HCT116 (cell line): Measurements from ENCODE around the gene PANK1. TPM values are rescaled to one million over a fixed set of nuclear protein-coding genes. Genes with fewer than 3 reads are reported as not detected.

Source experiments
- ATAC-seq: fragments of 200-7000 bp; cut with Tn5 transposase; 2 replicates; pipeline ENCODE4 v1.9.1; 2020; ENCODE audit warnings: mild to moderate bottlenecking, moderate library complexity
- BruUV-seq: library from RNA; stranded (reverse); fragments of 400-500 nt; replicated peaks from 2 replicates; lab custom pipeline; 2021; lab: Mats Ljungman, UMichigan
- CTCF ChIA-PET: fragments of 300-600 bp; sonication (Branson Sonifier 250); formaldehyde crosslinking; loops from one replicate; lab custom pipeline; 2021; ENCODE audit warnings: antibody characterized with exemption; lab: Charles Lee
- POLR2A ChIA-PET: fragments of 300-600, 350-600 bp; sonication (Branson Sonifier 250); formaldehyde crosslinking; loops from one replicate; lab custom pipeline; 2021; ENCODE audit warnings: antibody characterized with exemption; lab: Charles Lee
- RAD21 ChIA-PET, 2 experiments: fragments of 300-600 bp; sonication (Branson Sonifier 250); formaldehyde crosslinking; loops; one replicate each; lab custom pipeline; 2023; ENCODE audit warnings: low total read pairs in 2 of 2; ENCODE audit not compliant: uncharacterized antibody in 2 of 2, unreplicated experiment in 2 of 2, low non-redundant PET in 1 of 2; lab: Charles Lee
- DNase-seq: peaks from one replicate; pipeline ENCODE4 v3.0.0-alpha.2; 2010; ENCODE audit warnings: low read depth, low spot score
- H2AFZ ChIP-seq: fragments of 200-600 bp; shearing (Covaris generic), sonication (generic); 2 replicates; pipeline ENCODE4 v1.6.1; 2017; ENCODE audit warnings: low read depth, mixed run types, mixed read lengths, antibody characterized with exemption, low read length; ENCODE audit not compliant: poor library complexity, severe bottlenecking
- H3K27ac ChIP-seq: 2 replicates; pipeline ENCODE4 v1.5.1; 2012; ENCODE audit warnings: low read depth, low read length
- H3K27me3 ChIP-seq: fragments of 200-600 bp; sonication (generic); 2 replicates; pipeline ENCODE4 v1.6.1; 2016; ENCODE audit warnings: mixed run types, low read length, mixed read lengths; ENCODE audit not compliant: insufficient read depth
- H3K36me3 ChIP-seq, 2 experiments: fragments of 200-500 bp in 1 of 2; fragments of 200-600 bp in 1 of 2; sonication (Bioruptor generic) in 1 of 2; sonication (generic) in 1 of 2; 2 replicates each; pipeline versions ENCODE4 v1.5.1 to v1.6.1; 2014 to 2016; ENCODE audit warnings: low read length in 2 of 2, inconsistent platforms in 1 of 2, mixed read lengths in 1 of 2, mixed run types in 1 of 2; ENCODE audit not compliant: insufficient read depth in 2 of 2, control insufficient read depth in 1 of 2
- H3K4me1 ChIP-seq, 2 experiments: fragments of 200-600 bp in 1 of 2; sonication (generic) in 1 of 2; 2 replicates each; pipeline versions ENCODE4 v1.5.1 to v1.6.1; 2012 to 2017; ENCODE audit warnings: low read length in 2 of 2, inconsistent platforms in 1 of 2, mild to moderate bottlenecking in 1 of 2, mixed read lengths in 1 of 2, mixed run types in 1 of 2, moderate library complexity in 1 of 2; ENCODE audit not compliant: insufficient read depth in 2 of 2, control insufficient read depth in 1 of 2
- H3K4me2 ChIP-seq: fragments of 200-600 bp; sonication (generic); 2 replicates; pipeline ENCODE4 v1.6.1; 2017; ENCODE audit warnings: mixed run types, low read length, mixed read lengths
- H3K4me3 ChIP-seq, 2 experiments: fragments of 200-600 bp in 1 of 2; sonication (generic) in 1 of 2; replicated peaks in 1 of 2; 2 replicates each; pipeline ENCODE4 v1.5.1; 2011 to 2016; ENCODE audit warnings: low read length in 2 of 2, control low read depth in 1 of 2, low read depth in 1 of 2, mild to moderate bottlenecking in 1 of 2, mixed read lengths in 1 of 2, mixed run types in 1 of 2
- H3K79me2 ChIP-seq: fragments of 200-600 bp; sonication (generic); 2 replicates; pipeline ENCODE4 v1.6.1; 2017; ENCODE audit warnings: mild to moderate bottlenecking, mixed run types, low read length, moderate library complexity, mixed read lengths; ENCODE audit not compliant: insufficient read depth
- H3K9ac ChIP-seq: fragments of 200-600 bp; sonication (generic); 2 replicates; pipeline ENCODE4 v1.6.1; 2016; ENCODE audit warnings: low read length, mixed read lengths
- H3K9me2 ChIP-seq: fragments of 200-600 bp; sonication (generic), shearing (Covaris generic); 2 replicates; pipeline ENCODE4 v1.6.1; 2017; ENCODE audit warnings: mixed run types, mild to moderate bottlenecking, moderate library complexity; ENCODE audit not compliant: insufficient read depth
- H3K9me3 ChIP-seq, 2 experiments: fragments of 200-500 bp in 1 of 2; fragments of 200-600 bp in 1 of 2; sonication (Bioruptor generic) in 1 of 2; sonication (generic) in 1 of 2; 2 replicates each; pipeline ENCODE4 v1.6.1; 2014 to 2017; ENCODE audit warnings: low read length in 2 of 2, mixed read lengths in 2 of 2, inconsistent platforms in 1 of 2, low read depth in 1 of 2, mild to moderate bottlenecking in 1 of 2, mixed run types in 1 of 2, moderate library complexity in 1 of 2; ENCODE audit not compliant: control insufficient read depth in 1 of 2, insufficient read depth in 1 of 2
- H4K20me1 ChIP-seq: fragments of 200-600 bp; sonication (generic), shearing (Covaris generic); 2 replicates; pipeline ENCODE4 v1.6.1; 2017; ENCODE audit warnings: mixed run types, mild to moderate bottlenecking, moderate library complexity; ENCODE audit not compliant: insufficient read depth
- CBX3 ChIP-seq: IDR thresholded peaks from 2 replicates; pipeline ENCODE4 v1.6.1; 2012; ENCODE audit warnings: low read depth
- EGR1 ChIP-seq: IDR thresholded peaks from 2 replicates; pipeline ENCODE4 v1.6.1; 2012; ENCODE audit warnings: low read depth
- ELF1 ChIP-seq: IDR thresholded peaks from 2 replicates; pipeline ENCODE4 v1.6.1; 2012; ENCODE audit warnings: low read depth, borderline replicate concordance
- EZH2 ChIP-seq: fragments of 200-600 bp; sonication (generic); IDR thresholded peaks from 2 replicates; pipeline ENCODE4 v1.6.1; 2017; ENCODE audit warnings: antibody characterized with exemption, mixed run types
- EZH2phosphoT487 ChIP-seq: fragments of 200-600 bp; IDR thresholded peaks from 2 replicates; pipeline ENCODE4 v1.6.1; 2018; ENCODE audit warnings: antibody characterized with exemption, borderline replicate concordance
- FOSL1 ChIP-seq: IDR thresholded peaks from 2 replicates; pipeline ENCODE4 v1.6.1; 2012; ENCODE audit warnings: low read depth
- POLR2A ChIP-seq: IDR thresholded peaks from 2 replicates; pipeline ENCODE4 v1.7.0; 2011; ENCODE audit warnings: borderline replicate concordance; ENCODE audit not compliant: insufficient read depth, insufficient read length; ENCODE audit errors: extremely low read depth
- POLR2AphosphoS5 ChIP-seq: IDR thresholded peaks from 2 replicates; pipeline ENCODE4 v1.6.1; 2011; ENCODE audit warnings: mild to moderate bottlenecking, low read depth, low read length, moderate library complexity
- RAD21 ChIP-seq: IDR thresholded peaks from 2 replicates; pipeline ENCODE4 v1.6.1; 2012; ENCODE audit warnings: low read depth, mild to moderate bottlenecking
- SIN3A ChIP-seq: IDR thresholded peaks from 2 replicates; pipeline ENCODE4 v1.6.1; 2012; ENCODE audit warnings: low read depth
- SRF ChIP-seq: IDR thresholded peaks from 2 replicates; pipeline ENCODE4 v1.6.1; 2012; ENCODE audit warnings: low read depth
- TCF7L2 ChIP-seq: IDR thresholded peaks from 2 replicates; pipeline ENCODE4 v1.7.0; 2011; ENCODE audit warnings: borderline replicate concordance, inconsistent platforms; ENCODE audit not compliant: insufficient read depth, insufficient read length; ENCODE audit errors: extremely low read depth
- YY1 ChIP-seq: IDR thresholded peaks from 2 replicates; pipeline ENCODE4 v1.6.1; 2011; ENCODE audit warnings: low read length, low read depth, moderate library complexity, mild to moderate bottlenecking; ENCODE audit not compliant: insufficient replicate concordance; ENCODE audit errors: extremely low read depth
- ZFX ChIP-seq: fragments of 450-650 bp; IDR thresholded peaks from 2 replicates; pipeline ENCODE4 v1.6.1; 2017
- intact Hi-C: fragments of 100-400 bp; cut with micrococcal nuclease; formaldehyde crosslinking; loops from 2 replicates; pipeline ENCODE4 v1.10.0; 2022
- total RNA-seq: library from RNA; stranded (reverse); gene quantifications from one replicate; pipeline ENCODE4 v1.2.1, GENCODE V29; 2021; ENCODE audit not compliant: unreplicated experiment
- TF ChIP-seq, protein P1 (sequence below): IDR thresholded peaks from 2 replicates; pipeline ENCODE4 v1.6.1; 2012
- TF ChIP-seq, protein P2 (sequence below): IDR thresholded peaks from 2 replicates; pipeline ENCODE4 v1.6.1; 2012; ENCODE audit warnings: low read depth
- TF ChIP-seq, protein P3 (sequence below), 3 experiments: fragments of 200-600 bp in 1 of 3; sonication (generic) in 1 of 3; IDR thresholded peaks in 2 of 3; conservative IDR thresholded peaks in 1 of 3; 2 replicates each; pipeline ENCODE4 v1.5.1; 2012 to 2017; ENCODE audit warnings: low read depth in 2 of 3, low read length in 2 of 3, antibody characterized with exemption in 1 of 3, borderline replicate concordance in 1 of 3, control low read depth in 1 of 3, mild to moderate bottlenecking in 1 of 3, mixed read lengths in 1 of 3, mixed run types in 1 of 3, moderate library complexity in 1 of 3; ENCODE audit not compliant: insufficient read depth in 1 of 3
- TF ChIP-seq, protein P4 (sequence below): IDR thresholded peaks from 2 replicates; pipeline ENCODE4 v1.6.1; 2012
- TF ChIP-seq, protein P5 (sequence below): IDR thresholded peaks from 2 replicates; pipeline ENCODE4 v1.6.1; 2011; ENCODE audit warnings: mild to moderate bottlenecking, low read length, moderate library complexity; ENCODE audit not compliant: insufficient replicate concordance; ENCODE audit errors: extremely low read depth

Gene PANK1
- total RNA-seq, 1 experiment from 2014 or later = 6.4 TPM

DNA sequence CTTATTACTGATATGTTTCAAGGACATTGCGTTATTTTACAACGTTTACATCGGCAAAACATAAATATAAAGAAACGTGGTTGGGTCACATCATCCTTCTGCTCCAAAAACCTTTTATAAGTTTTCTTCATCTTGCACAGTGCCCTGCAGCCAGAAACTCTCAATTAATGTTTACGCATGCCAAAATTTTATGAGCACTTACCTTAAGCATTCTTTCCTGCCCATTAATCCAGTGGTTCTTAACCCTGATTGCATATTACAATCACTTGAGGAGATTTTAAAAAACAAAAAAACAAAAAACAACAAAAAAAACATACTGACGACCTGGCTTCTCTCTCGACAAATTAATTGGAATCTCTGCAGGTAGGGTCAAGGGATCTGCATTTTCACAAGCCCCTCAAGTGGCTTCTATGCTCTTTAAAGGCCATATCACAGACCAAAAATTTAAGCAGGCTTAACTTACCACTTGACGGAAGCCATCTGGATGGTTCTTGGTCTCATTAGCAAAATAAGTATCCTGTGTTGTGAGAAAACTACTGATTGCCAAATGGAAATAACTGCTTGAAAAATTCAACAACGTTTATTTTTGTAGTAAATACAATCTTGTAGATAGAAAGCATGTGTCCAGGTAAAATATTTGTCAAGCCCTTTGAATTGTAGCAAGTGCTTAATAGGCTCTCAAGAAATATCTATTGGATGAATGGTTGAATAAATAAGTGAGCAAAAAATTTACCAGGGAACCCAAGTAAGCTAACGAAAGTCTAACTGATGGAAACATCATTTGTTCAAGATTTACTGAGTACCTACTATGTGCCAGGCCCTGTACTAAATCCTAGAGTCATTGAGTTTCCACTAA is 78.7 kb downstream of the PANK1 start:
- intact Hi-C loops = loop anchor here (10.0 kb wide), 1 partner anchor 1298 kb away; no protein-coding TSS in a partner anchor
- Histone ChIP-seq H3K9ac (no peak overlapping the region), H3K4me2 (no peak overlapping the region), H3K36me3 (no peaks in the 10 kb centered on the region), H3K27me3 (no peaks in the 10 kb centered on the region), H2AFZ (no peak overlapping the region), H3K9me3 (no peaks in the 10 kb centered on the region), H3K27ac (no peak overlapping the region), H4K20me1 (no peaks in the 10 kb centered on the region), H3K9me2 (no peaks in the 10 kb centered on the region), H3K4me3 (no peak overlapping the region), H3K4me1 (no peaks in the 10 kb centered on the region), H3K79me2 (no peaks in the 10 kb centered on the region)
- CTCF ChIA-PET = no interaction called here
- no peak for DNase-seq
- no TSS peak for BruUV-seq
- ATAC-seq = no peak
- POLR2A ChIA-PET = no interaction called here
- RAD21 ChIA-PET = no interaction called here
- TF ChIP-seq, protein P1, sequence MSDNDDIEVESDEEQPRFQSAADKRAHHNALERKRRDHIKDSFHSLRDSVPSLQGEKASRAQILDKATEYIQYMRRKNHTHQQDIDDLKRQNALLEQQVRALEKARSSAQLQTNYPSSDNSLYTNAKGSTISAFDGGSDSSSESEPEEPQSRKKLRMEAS = no peak
- TF ChIP-seq EGR1 = no peak
- TF ChIP-seq SRF = no peak
- no peak for TF ChIP-seq POLR2AphosphoS5
- no peak for TF ChIP-seq ELF1
- no peak for TF ChIP-seq EZH2phosphoT487
- no peak for TF ChIP-seq TCF7L2
- no peak for TF ChIP-seq ZFX
- TF ChIP-seq FOSL1 = no peak
- TF ChIP-seq, protein P2, sequence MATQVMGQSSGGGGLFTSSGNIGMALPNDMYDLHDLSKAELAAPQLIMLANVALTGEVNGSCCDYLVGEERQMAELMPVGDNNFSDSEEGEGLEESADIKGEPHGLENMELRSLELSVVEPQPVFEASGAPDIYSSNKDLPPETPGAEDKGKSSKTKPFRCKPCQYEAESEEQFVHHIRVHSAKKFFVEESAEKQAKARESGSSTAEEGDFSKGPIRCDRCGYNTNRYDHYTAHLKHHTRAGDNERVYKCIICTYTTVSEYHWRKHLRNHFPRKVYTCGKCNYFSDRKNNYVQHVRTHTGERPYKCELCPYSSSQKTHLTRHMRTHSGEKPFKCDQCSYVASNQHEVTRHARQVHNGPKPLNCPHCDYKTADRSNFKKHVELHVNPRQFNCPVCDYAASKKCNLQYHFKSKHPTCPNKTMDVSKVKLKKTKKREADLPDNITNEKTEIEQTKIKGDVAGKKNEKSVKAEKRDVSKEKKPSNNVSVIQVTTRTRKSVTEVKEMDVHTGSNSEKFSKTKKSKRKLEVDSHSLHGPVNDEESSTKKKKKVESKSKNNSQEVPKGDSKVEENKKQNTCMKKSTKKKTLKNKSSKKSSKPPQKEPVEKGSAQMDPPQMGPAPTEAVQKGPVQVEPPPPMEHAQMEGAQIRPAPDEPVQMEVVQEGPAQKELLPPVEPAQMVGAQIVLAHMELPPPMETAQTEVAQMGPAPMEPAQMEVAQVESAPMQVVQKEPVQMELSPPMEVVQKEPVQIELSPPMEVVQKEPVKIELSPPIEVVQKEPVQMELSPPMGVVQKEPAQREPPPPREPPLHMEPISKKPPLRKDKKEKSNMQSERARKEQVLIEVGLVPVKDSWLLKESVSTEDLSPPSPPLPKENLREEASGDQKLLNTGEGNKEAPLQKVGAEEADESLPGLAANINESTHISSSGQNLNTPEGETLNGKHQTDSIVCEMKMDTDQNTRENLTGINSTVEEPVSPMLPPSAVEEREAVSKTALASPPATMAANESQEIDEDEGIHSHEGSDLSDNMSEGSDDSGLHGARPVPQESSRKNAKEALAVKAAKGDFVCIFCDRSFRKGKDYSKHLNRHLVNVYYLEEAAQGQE = no peak
- no peak for TF ChIP-seq CBX3
- TF ChIP-seq, protein P3, sequence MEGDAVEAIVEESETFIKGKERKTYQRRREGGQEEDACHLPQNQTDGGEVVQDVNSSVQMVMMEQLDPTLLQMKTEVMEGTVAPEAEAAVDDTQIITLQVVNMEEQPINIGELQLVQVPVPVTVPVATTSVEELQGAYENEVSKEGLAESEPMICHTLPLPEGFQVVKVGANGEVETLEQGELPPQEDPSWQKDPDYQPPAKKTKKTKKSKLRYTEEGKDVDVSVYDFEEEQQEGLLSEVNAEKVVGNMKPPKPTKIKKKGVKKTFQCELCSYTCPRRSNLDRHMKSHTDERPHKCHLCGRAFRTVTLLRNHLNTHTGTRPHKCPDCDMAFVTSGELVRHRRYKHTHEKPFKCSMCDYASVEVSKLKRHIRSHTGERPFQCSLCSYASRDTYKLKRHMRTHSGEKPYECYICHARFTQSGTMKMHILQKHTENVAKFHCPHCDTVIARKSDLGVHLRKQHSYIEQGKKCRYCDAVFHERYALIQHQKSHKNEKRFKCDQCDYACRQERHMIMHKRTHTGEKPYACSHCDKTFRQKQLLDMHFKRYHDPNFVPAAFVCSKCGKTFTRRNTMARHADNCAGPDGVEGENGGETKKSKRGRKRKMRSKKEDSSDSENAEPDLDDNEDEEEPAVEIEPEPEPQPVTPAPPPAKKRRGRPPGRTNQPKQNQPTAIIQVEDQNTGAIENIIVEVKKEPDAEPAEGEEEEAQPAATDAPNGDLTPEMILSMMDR (IDR thresholded peaks at IDR 0.05 in 2 of 3, conservative IDR thresholded peaks at IDR 0.05 in 1 of 3; ENCODE audit: borderline replicate concordance in 1 of 3, insufficient read depth in 1 of 3, low read depth in 2 of 3, low read length in 2 of 3) = no peak
- TF ChIP-seq, protein P4, sequence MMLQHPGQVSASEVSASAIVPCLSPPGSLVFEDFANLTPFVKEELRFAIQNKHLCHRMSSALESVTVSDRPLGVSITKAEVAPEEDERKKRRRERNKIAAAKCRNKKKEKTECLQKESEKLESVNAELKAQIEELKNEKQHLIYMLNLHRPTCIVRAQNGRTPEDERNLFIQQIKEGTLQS = no peak
- TF ChIP-seq POLR2A = no peak
- no peak for TF ChIP-seq RAD21
- TF ChIP-seq YY1 = no peak
- no peak for TF ChIP-seq EZH2
- no peak for TF ChIP-seq SIN3A
- TF ChIP-seq, protein P5, sequence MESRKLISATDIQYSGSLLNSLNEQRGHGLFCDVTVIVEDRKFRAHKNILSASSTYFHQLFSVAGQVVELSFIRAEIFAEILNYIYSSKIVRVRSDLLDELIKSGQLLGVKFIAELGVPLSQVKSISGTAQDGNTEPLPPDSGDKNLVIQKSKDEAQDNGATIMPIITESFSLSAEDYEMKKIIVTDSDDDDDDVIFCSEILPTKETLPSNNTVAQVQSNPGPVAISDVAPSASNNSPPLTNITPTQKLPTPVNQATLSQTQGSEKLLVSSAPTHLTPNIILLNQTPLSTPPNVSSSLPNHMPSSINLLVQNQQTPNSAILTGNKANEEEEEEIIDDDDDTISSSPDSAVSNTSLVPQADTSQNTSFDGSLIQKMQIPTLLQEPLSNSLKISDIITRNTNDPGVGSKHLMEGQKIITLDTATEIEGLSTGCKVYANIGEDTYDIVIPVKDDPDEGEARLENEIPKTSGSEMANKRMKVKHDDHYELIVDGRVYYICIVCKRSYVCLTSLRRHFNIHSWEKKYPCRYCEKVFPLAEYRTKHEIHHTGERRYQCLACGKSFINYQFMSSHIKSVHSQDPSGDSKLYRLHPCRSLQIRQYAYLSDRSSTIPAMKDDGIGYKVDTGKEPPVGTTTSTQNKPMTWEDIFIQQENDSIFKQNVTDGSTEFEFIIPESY = no peak
